Measurements from ENCODE around the gene MYH11. TPM values are rescaled to one million over a fixed set of nuclear protein-coding genes. Genes with fewer than 3 reads are reported as not detected.

MYH11 gene
- total RNA-seq = 1 to 10 TPM; 1.5 to 3.9 (median 2.7) TPM
- long read RNA-seq, partial matches to known transcripts = 1 of 1 reads
- long read RNA-seq, other reads (novel, unspliced or antisense) = 0 of 1 reads

DNA sequence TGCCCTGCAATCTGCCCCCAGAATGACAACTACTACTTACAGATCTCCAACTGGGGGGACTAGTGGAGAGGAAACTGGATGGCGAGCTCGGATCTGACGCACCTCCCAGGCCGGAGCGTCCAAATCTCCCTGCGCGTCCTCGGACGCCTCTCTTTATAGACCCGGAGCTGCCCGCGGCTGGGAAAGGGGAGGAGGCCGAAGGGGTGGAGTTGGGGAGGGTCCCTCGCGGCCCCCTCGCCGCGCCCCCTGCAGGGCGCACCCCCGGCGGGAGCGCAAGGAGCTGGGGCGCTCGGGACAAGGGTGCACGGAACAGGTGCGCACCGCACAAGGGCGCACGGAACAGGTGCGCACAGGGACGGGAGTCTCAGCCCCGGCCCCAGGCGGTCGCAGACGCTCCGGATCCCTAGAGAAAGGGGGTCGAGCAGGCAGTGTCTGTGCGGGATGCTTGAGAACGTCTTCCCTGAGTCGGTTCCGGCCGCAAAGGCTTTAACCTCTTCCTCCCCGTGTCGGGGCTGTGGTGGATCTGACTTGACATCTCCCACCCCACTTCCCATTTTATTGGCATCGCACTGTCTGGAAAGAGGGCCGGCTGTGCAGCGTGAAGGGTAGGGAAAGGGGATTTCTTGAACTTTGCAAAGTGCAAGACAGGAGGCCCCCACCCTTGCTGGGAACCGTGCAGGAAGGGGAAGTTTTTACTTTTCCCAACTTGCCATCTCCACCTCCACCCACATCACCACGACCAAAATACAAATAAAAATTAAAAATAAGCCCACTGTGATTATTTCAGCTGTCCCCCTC, at the start of gene MYH11:
Gene MYH11 (minus strand): TSS at position 128 of the 798 bp plus-strand sequence. CDS start 18,776 bp downstream, outside the sequence.
- H3K27ac ChIP-seq = no peak within 1 kb of the TSS
- TF ChIP-seq POLR2A (IDR thresholded peaks at IDR 0.05) = no peak
- TF ChIP-seq, protein P1, sequence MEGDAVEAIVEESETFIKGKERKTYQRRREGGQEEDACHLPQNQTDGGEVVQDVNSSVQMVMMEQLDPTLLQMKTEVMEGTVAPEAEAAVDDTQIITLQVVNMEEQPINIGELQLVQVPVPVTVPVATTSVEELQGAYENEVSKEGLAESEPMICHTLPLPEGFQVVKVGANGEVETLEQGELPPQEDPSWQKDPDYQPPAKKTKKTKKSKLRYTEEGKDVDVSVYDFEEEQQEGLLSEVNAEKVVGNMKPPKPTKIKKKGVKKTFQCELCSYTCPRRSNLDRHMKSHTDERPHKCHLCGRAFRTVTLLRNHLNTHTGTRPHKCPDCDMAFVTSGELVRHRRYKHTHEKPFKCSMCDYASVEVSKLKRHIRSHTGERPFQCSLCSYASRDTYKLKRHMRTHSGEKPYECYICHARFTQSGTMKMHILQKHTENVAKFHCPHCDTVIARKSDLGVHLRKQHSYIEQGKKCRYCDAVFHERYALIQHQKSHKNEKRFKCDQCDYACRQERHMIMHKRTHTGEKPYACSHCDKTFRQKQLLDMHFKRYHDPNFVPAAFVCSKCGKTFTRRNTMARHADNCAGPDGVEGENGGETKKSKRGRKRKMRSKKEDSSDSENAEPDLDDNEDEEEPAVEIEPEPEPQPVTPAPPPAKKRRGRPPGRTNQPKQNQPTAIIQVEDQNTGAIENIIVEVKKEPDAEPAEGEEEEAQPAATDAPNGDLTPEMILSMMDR (IDR thresholded peaks at IDR 0.05) = no peak
- under 1% methylated on average over 10 of the region's 49 CpGs for WGBS (ENCODE audit: insufficient coverage, low coverage, low lambda C conversion rate, missing lambda C conversion rate)

DNA sequence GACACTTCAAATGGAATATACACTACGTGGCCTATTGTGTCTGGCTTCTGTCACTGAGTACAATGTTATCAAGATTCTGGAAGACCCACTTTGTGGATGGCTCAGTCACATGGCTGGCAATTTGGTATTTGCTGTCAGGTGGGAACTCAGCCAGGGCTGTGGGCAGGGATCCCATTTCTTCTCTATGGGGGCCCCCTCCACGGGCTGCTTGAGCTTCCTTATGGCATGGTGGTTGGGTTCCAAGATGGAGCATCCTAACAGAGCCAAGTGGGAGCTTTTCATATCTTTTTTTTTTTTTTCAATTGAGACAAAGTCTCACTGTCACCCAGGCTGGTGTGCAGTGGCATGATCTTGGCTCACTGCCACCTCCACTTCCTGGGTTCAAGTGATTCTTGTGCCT, 49.6 kb upstream of the MYH11 start:
- Histone ChIP-seq H3K4me1 (no peaks in the 10 kb centered on the region), H3K27ac (no peak overlapping the region), H3K27me3 (no peaks in the 10 kb centered on the region), H3K36me3 (no peaks in the 10 kb centered on the region), H3K9me3 (no peaks in the 10 kb centered on the region), H3K4me3 (no peak overlapping the region)
- no peak for DNase-seq
- ATAC-seq = no peak
- no peak for TF ChIP-seq POLR2A (IDR thresholded peaks at IDR 0.05)
- TF ChIP-seq, protein P1 (IDR thresholded peaks at IDR 0.05) = no peak
- WGBS (ENCODE audit: insufficient coverage, low coverage, low lambda C conversion rate, missing lambda C conversion rate) = 59% methylated on average over 2 of the region's 2 CpGs
- intact Hi-C loops (cut with DNase I) = no loop called here

More for the DNA sequence above, at the start of gene MYH11:
- H3K4me3 ChIP-seq = peak within 1 kb of the TSS in 1 of 3 donors; percentile 14
- no peaks in the 10 kb centered on the region for H3K9me3 ChIP-seq
- ATAC-seq (no peak), DNase-seq (no peak)
- no peaks in the 10 kb centered on the region for H3K4me1 ChIP-seq
- intact Hi-C loops (cut with DNase I) = no loop called here
- H3K36me3 ChIP-seq = no peaks in the 10 kb centered on the region
- H3K27me3 ChIP-seq = no peaks in the 10 kb centered on the region

DNA sequence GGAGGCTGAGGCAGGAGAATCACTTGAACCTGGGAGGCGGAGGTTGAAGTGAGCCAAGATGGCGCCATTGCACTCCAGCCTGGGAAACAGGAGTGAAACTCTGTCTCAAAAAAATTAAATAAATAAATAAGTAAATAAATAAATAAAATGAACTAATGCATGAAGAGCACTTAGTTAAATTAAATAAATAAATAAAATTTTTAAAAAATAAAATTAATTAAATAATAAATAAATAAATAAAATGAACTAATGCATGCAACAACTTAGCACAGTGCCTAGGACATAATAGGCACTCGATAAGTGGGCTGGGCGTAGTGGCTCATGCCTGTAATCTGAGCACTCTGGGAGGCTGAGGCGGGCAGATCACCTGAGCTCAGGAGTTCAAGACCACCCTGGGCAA, 47.1 kb upstream of the MYH11 start:
- WGBS (ENCODE audit: insufficient coverage, low coverage, low lambda C conversion rate, missing lambda C conversion rate) = 83% methylated on average over 3 of the region's 5 CpGs

DNA sequence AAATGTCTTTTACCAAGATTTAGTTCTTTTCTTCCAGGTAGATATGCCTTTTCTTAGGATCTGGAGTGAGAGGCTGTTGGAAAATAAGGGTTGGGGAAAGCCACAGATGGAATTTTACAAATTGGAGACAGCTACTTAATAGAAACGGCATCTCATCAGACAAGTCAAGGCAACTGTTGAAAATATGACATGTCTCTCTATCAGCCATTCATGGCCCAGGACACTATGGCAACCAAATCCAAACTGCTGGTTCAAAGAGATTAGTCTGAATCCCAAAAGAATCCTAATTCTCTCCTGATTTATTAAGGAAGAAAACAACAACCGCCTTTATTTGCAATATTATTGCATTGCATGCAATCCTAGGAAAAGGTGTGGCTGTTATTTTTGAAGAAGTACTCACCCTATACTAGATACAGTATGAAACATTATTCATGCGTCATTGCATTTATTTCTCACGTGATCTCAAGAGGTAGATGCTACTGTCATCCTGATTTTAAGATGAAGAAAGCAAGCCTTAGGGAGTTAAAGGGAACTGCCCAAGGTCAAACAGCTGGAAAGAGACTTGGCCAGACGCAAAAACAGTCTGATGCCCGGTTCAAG, 44.2 kb upstream of the MYH11 start:
- ATAC-seq (no peak), DNase-seq (no peak)
- no peaks in the 10 kb centered on the region for H3K27me3 ChIP-seq
- H3K4me3 ChIP-seq = no peak overlapping the region
- H3K4me1 ChIP-seq = no peaks in the 10 kb centered on the region
- WGBS (ENCODE audit: insufficient coverage, low coverage, low lambda C conversion rate, missing lambda C conversion rate) = 67% methylated on average over 6 of the region's 6 CpGs
- intact Hi-C loops (cut with DNase I) = no loop called here
- no peaks in the 10 kb centered on the region for H3K36me3 ChIP-seq
- no peaks in the 10 kb centered on the region for H3K9me3 ChIP-seq
- no peak overlapping the region for H3K27ac ChIP-seq
- no peak for TF ChIP-seq POLR2A (IDR thresholded peaks at IDR 0.05)
- TF ChIP-seq, protein P1 (IDR thresholded peaks at IDR 0.05) = no peak

More for the DNA sequence above, 47.1 kb upstream of the MYH11 start:
- TF ChIP-seq, protein P1 (IDR thresholded peaks at IDR 0.05) = no peak
- TF ChIP-seq POLR2A (IDR thresholded peaks at IDR 0.05) = no peak
- Histone ChIP-seq H3K27ac (no peak overlapping the region), H3K9me3 (no peaks in the 10 kb centered on the region), H3K4me3 (no peak overlapping the region), H3K27me3 (no peaks in the 10 kb centered on the region), H3K4me1 (no peaks in the 10 kb centered on the region), H3K36me3 (no peaks in the 10 kb centered on the region)
- ATAC-seq (no peak), DNase-seq (no peak)
- intact Hi-C loops (cut with DNase I) = no loop called here
